Mucosa of descending colon (tissue), 3 donors: ENCODE results near the gene TCERG1L. TPM values are rescaled to one million over a fixed set of nuclear protein-coding genes. Genes with fewer than 3 reads are reported as not detected.

Experiments
- ATAC-seq: fragments of 200-7000 bp; cut with Tn5 transposase; one replicate; pipeline ENCODE4 v1.9.1; 2020; ENCODE audit warnings: mild to moderate bottlenecking, moderate library complexity
- DNase-seq, 3 donors: peaks; one replicate each; pipeline ENCODE4 v3.0.0-alpha.2; 2020
- H3K36me3 ChIP-seq: fragments of 200-600 bp; one replicate; pipeline ENCODE4 v1.8.0; 2021; ENCODE audit warnings: low read depth, mild to moderate bottlenecking
- H3K4me1 ChIP-seq: fragments of 200-600 bp; one replicate; pipeline ENCODE4 v1.8.0; 2021; ENCODE audit warnings: low read depth, mild to moderate bottlenecking
- H3K4me3 ChIP-seq: fragments of 200-600 bp; one replicate; pipeline ENCODE4 v1.8.0; 2021; ENCODE audit warnings: mild to moderate bottlenecking
- H3K9me3 ChIP-seq: fragments of 200-600 bp; one replicate; pipeline ENCODE4 v1.8.0; 2021; ENCODE audit warnings: mild to moderate bottlenecking
- intact Hi-C, 2 donors: fragments of 100-400 bp; cut with DNase I in 1 of 2; cut with micrococcal nuclease in 1 of 2; formaldehyde crosslinking; loops; one replicate each; pipeline versions ENCODE4 v1.11.0 to v1.11.1; 2022; cut with DNase I, micrococcal nuclease
- total RNA-seq, 3 donors: library from RNA; stranded (reverse); fragmentation: NEBNext Ultra II Directional in 2 of 3; extraction: Animal tissue kit (Norgen Biotek cat#: 25700) in 2 of 3; gene quantifications; one replicate each; pipeline versions ENCODE4 v1.2.1 to v1.2.4, GENCODE V29; 2021 to 2023
- TF ChIP-seq, protein P1 (sequence below): fragments of 200-600 bp; IDR thresholded peaks from one replicate; pipeline ENCODE4 v1.8.0; 2022; ENCODE audit warnings: antibody characterized with exemption, mild to moderate bottlenecking
- donor health status: DM: no; HTN: no; CAD: no; lungs with moderate emphysema.
- donor health status: DM: no; HTN: no; CAD: no.
- donor health status: DM: no; HTN: yes; CAD: no.

TCERG1L gene
- total RNA-seq, 3 donors from 2014 or later: not detected

DNA sequence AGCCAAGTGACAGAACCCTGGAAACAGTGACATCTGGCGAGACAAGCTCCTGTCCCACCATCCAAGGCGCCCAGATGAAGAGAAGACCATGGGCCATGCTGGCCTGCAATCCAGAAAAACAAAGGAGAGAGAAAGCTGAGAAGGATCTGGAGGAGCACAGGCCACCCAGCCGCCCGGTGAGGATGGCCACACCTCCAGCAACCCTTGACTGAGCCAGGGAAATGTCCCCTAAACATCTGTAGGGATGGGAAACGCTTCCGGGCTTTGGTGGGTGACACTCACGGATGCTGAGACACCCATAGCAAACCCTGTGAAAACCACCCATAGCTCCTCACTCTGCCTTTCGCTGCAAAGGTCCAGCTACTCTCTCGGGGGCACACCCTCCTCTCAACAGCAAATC is 32.0 kb downstream of the TCERG1L start:
- DNase-seq: no peak
- Histone ChIP-seq H3K9me3 (peaks cover 5% of the 10 kb centered on the region), H3K4me1 (no peaks in the 10 kb centered on the region), H3K4me3 (no peak overlapping the region), H3K36me3 (no peaks in the 10 kb centered on the region)
- no peak for ATAC-seq
- TF ChIP-seq, protein P1, sequence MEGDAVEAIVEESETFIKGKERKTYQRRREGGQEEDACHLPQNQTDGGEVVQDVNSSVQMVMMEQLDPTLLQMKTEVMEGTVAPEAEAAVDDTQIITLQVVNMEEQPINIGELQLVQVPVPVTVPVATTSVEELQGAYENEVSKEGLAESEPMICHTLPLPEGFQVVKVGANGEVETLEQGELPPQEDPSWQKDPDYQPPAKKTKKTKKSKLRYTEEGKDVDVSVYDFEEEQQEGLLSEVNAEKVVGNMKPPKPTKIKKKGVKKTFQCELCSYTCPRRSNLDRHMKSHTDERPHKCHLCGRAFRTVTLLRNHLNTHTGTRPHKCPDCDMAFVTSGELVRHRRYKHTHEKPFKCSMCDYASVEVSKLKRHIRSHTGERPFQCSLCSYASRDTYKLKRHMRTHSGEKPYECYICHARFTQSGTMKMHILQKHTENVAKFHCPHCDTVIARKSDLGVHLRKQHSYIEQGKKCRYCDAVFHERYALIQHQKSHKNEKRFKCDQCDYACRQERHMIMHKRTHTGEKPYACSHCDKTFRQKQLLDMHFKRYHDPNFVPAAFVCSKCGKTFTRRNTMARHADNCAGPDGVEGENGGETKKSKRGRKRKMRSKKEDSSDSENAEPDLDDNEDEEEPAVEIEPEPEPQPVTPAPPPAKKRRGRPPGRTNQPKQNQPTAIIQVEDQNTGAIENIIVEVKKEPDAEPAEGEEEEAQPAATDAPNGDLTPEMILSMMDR: no peak
- intact Hi-C loops: no loop called here

DNA sequence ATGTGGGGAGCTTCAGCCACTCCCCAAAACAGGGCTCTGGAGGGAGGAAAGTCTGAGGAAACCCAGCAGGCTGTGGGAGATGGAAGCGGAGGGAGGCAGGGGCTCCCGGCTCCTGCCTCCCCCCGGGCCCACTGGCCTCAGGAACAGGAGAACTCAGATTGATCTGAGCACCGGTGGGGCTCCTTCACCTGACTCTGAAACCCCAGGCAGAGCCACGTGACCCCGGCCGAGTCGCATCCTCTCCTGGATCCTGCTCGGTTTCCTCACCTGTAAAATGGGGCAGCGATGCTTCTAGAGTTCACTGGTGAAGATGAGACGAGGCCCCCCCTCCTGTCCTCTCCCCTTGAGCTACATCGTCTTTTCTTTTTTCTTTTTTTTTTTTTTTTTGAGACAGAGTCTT is 33.6 kb downstream of the TCERG1L start:
- ATAC-seq: no peak
- TF ChIP-seq, protein P1: no peak
- intact Hi-C loops: no loop called here
- no peak overlapping the region for H3K4me3 ChIP-seq
- H3K36me3 ChIP-seq: no peaks in the 10 kb centered on the region
- H3K9me3 ChIP-seq: peaks cover 3% of the 10 kb centered on the region
- no peaks in the 10 kb centered on the region for H3K4me1 ChIP-seq
- no peak for DNase-seq

DNA sequence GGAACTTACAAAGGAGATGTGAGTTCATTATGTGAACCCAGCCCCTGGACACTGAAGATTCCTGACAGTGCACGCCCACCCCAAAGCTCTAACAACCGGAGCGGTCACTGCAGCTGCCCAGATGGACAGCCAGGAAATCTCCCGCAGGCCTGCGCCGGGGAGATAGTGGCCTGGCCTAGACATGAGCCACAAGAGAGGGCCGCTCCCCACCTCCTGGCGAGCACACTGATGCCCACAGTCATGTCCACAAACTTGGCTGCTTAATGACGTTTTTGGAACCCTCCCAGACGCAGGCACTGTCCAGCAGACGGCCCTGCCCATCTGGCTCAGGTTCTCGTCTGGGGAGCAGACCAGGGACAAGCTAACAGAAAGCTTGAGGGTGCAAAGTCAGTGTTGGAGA is 34.2 kb downstream of the TCERG1L start:
- TF ChIP-seq, protein P1: no peak
- H3K9me3 ChIP-seq: no peaks in the 10 kb centered on the region
- DNase-seq (no peak), ATAC-seq (no peak)
- no peaks in the 10 kb centered on the region for H3K4me1 ChIP-seq
- intact Hi-C loops: no loop called here
- H3K36me3 ChIP-seq: no peaks in the 10 kb centered on the region
- H3K4me3 ChIP-seq: no peak overlapping the region

DNA sequence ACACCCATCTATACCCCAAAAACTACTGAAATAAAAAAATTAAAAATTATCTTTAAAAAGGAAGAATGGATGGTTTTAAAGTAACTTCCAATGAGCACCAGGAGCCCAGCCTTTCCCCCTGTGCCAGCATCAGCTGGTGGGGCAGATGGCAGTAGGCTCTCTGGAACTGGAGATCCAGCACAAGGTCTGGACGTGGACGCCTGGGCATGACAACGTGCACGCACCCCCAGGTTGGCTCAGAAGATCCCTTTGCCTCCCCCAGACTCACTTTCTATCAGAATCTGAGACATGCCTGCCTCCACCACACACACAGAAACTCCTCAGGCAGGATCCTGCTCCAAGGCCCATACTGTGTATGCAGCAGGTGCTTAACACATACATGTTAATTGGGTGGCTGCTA is 35.8 kb downstream of the TCERG1L start:
- H3K4me3 ChIP-seq: no peak overlapping the region
- TF ChIP-seq, protein P1: no peak
- H3K36me3 ChIP-seq: no peaks in the 10 kb centered on the region
- no peak for ATAC-seq
- no peaks in the 10 kb centered on the region for H3K9me3 ChIP-seq
- intact Hi-C loops: no loop called here
- no peaks in the 10 kb centered on the region for H3K4me1 ChIP-seq
- DNase-seq: no peak

DNA sequence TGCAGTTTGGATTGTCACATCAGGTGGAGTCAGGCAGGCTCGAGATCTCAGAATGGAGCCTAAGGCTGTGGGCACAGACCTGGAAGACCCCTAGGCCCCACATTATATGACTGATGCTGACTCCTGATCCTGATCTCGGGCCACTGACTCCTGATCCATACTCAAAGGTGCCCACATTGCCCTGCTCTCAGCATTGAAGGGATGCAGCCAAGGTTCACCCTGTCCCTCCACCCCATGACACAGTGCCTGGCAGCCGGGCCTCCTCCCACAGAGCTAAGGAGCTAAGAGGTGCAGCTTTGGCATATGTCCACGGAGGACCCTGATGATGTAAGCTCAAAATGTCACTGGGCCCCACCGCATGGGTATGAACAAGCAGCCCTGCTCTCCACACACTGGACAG is 36.6 kb downstream of the TCERG1L start:
- intact Hi-C loops: no loop called here
- ATAC-seq (no peak), DNase-seq (no peak)
- no peaks in the 10 kb centered on the region for H3K4me1 ChIP-seq
- H3K36me3 ChIP-seq: no peaks in the 10 kb centered on the region
- no peak overlapping the region for H3K4me3 ChIP-seq
- no peaks in the 10 kb centered on the region for H3K9me3 ChIP-seq
- TF ChIP-seq, protein P1: no peak
